GM06990 (cell line): ENCODE data around the gene GGT5.
"Not testable (repeated sequence)": the region's sequence is repeated elsewhere in the genome, so short reads cannot be mapped to it uniquely, and the experiment has no call there.

ENCODE experiments used
- DNase-seq: peaks from one replicate; pipeline ENCODE4 v3.0.0-alpha.2; 2011; ENCODE audit not compliant: insufficient read length; ENCODE audit errors: extremely low read depth
- H3K27me3 ChIP-seq: replicated peaks from 2 replicates; pipeline ENCODE4 v1.6.0; 2011; ENCODE audit warnings: low read length; ENCODE audit not compliant: control insufficient read depth, insufficient read depth
- H3K36me3 ChIP-seq: 2 replicates; pipeline ENCODE4 v1.5.1; 2011; ENCODE audit warnings: low read length; ENCODE audit not compliant: control insufficient read depth, insufficient read depth
- H3K4me3 ChIP-seq: replicated peaks from 2 replicates; pipeline ENCODE4 v1.5.1; 2011; ENCODE audit warnings: low read depth, mild to moderate bottlenecking, control low read depth, low read length
- CTCF ChIP-seq: IDR thresholded peaks from 2 replicates; pipeline ENCODE4 v1.5.1; 2011; ENCODE audit warnings: low read length, control low read depth, mild to moderate bottlenecking, inconsistent platforms; ENCODE audit not compliant: insufficient read depth, poor library complexity, severe bottlenecking

GGT5 gene

GRCh38 chr22:24244144-24244787 is 616 bp downstream of the GGT5 start:
- Histone ChIP-seq H3K36me3 (no peaks in the 10 kb centered on the region), H3K27me3 (no peaks in the 10 kb centered on the region), H3K4me3 (no peak overlapping the region)
- DNase-seq = no peak
- TF ChIP-seq CTCF = no peak

GRCh38 chr22:24243417-24243816 is 1.5 kb downstream of the GGT5 start:
- DNase-seq, H3K4me3 ChIP-seq, H3K27me3 ChIP-seq, H3K36me3 ChIP-seq: not testable (repeated sequence)

- H3K4me3 ChIP-seq = not testable (repeated sequence)
These were observed 3.7 kb downstream of the GGT5 start for GRCh38 chr22:24240985-24241692.

GRCh38 chr22:24240381-24240780 is 4.5 kb downstream of the GGT5 start:
- no peak for TF ChIP-seq CTCF
- no peak overlapping the region for H3K4me3 ChIP-seq
- no peak for DNase-seq

More at GRCh38 chr22:24240985-24241692, 3.7 kb downstream of the GGT5 start:
- not testable (repeated sequence) for H3K27me3 ChIP-seq, DNase-seq, H3K36me3 ChIP-seq

GRCh38 chr22:24238101-24238694 is 6.7 kb downstream of the GGT5 start:
- not testable (repeated sequence) for H3K27me3 ChIP-seq, H3K36me3 ChIP-seq, H3K4me3 ChIP-seq, DNase-seq

More at GRCh38 chr22:24240381-24240780, 4.5 kb downstream of the GGT5 start:
- H3K27me3 ChIP-seq = no peaks in the 10 kb centered on the region
- H3K36me3 ChIP-seq = no peaks in the 10 kb centered on the region

GRCh38 chr22:24236656-24237055 is 8.2 kb downstream of the GGT5 start:
- no peaks in the 10 kb centered on the region for H3K36me3 ChIP-seq
- no peak for DNase-seq
- H3K27me3 ChIP-seq = no peaks in the 10 kb centered on the region
- no peak for TF ChIP-seq CTCF
- no peak overlapping the region for H3K4me3 ChIP-seq

GRCh38 chr22:24235315-24235714 is 9.6 kb downstream of the GGT5 start:
- Histone ChIP-seq H3K36me3 (no peaks in the 10 kb centered on the region), H3K4me3 (no peak overlapping the region), H3K27me3 (no peaks in the 10 kb centered on the region)
- no peak for TF ChIP-seq CTCF
- no peak for DNase-seq
